OCI-LY3 (cell line): ENCODE results near the gene CYP11A1.

Experiments used
- H2AFZ ChIP-seq: fragments of 200-600, 300-600 bp; shearing (Covaris generic); 2 replicates; pipeline ENCODE4 v1.6.0; 2014; ENCODE audit warnings: antibody characterized with exemption, low read depth, low read length
- H3K27ac ChIP-seq: fragments of 200-600, 300-600 bp; sonication (generic); 2 replicates; pipeline ENCODE4 v1.5.1; 2014; ENCODE audit warnings: mild to moderate bottlenecking, low read length, moderate library complexity, mixed read lengths
- H3K27me3 ChIP-seq: fragments of 200-600, 300-600 bp; sonication (generic); 2 replicates; pipeline ENCODE4 v1.6.1; 2014; ENCODE audit warnings: low read depth, low read length, mixed read lengths
- H3K36me3 ChIP-seq: fragments of 200-600, 300-600 bp; sonication (generic); replicated peaks from 2 replicates; pipeline ENCODE3; 2014; ENCODE audit warnings: low read depth, low read length, mixed read lengths
- H3K4me1 ChIP-seq: fragments of 300-600, 200-600 bp; sonication (generic); 2 replicates; pipeline ENCODE4 v1.6.1; 2014; ENCODE audit warnings: low read length, mixed read lengths
- H3K4me2 ChIP-seq: fragments of 200-600, 300-600 bp; sonication (generic); 2 replicates; pipeline ENCODE4 v1.6.1; 2014; ENCODE audit warnings: low read length, mixed read lengths
- H3K4me3 ChIP-seq: fragments of 300-600, 200-600 bp; sonication (generic); 2 replicates; pipeline ENCODE4 v1.5.1; 2014; ENCODE audit warnings: antibody characterized with exemption, mild to moderate bottlenecking, low read length, moderate library complexity
- H3K79me2 ChIP-seq: fragments of 300-600, 200-600 bp; shearing (Covaris generic); 2 replicates; pipeline ENCODE4 v1.6.1; 2014; ENCODE audit warnings: mild to moderate bottlenecking, low read length, mixed read lengths
- H3K9ac ChIP-seq: fragments of 300-600, 200-600 bp; shearing (Covaris generic); 2 replicates; pipeline ENCODE4 v1.6.0; 2014; ENCODE audit warnings: mild to moderate bottlenecking, low read length, moderate library complexity
- H3K9me3 ChIP-seq: fragments of 200-600, 300-600 bp; shearing (Covaris generic); 2 replicates; pipeline ENCODE4 v1.6.1; 2014; ENCODE audit warnings: low read length, mixed read lengths; ENCODE audit not compliant: insufficient read depth
- H4K20me1 ChIP-seq: fragments of 200-600, 300-600 bp; sonication (generic); 2 replicates; pipeline ENCODE4 v1.6.1; 2016; ENCODE audit warnings: low read length, mixed read lengths; ENCODE audit not compliant: insufficient read depth
- EZH2phosphoT487 ChIP-seq: fragments of 200-600 bp; shearing (Covaris generic); IDR thresholded peaks from 2 replicates; pipeline ENCODE4 v1.6.1; 2018; ENCODE audit warnings: antibody characterized with exemption, mixed run types, low read depth
- TF ChIP-seq, protein P1 (sequence below): fragments of 200-600, 300-600 bp; sonication (generic); IDR thresholded peaks from 2 replicates; pipeline ENCODE4 v1.5.1; 2014; ENCODE audit warnings: antibody characterized with exemption, low read length, low read depth

The CYP11A1 gene

DNA sequence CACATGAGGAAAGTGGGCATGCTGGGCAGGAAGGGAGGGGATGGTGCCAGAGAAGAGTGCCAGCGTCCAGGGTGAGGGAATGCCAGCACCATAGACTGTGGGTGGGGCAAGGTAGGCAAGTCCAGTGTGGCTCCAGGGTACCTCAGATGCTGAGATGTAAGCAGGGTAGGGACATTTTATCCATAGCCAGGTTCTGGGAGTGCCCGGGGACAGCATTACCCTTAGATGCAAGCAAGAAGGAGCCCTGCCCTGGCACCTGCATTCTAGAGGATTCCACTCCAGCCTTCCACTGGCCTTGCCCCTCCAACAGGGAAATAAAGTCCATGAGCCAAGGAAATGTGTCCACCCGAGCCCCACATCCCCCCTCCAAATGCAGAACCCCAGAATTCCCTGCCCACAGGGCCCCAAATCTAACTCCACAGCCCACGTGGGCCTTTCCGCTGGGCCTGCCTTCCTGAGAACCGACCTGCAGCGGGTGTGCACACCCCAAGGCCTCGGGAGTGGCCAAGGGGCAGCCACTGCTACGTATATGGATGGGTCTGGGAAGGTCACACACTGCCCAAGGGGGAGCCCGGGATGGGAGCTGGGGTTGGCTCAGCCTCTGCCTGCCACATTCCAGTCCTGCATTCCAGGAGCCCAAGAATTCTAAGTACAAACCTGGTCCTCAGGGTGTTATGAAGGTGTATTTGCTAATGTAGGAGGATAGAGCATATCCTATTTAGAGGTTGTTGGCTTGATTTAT lies 20.3 kb upstream of the CYP11A1 start:
- no peaks in the 10 kb centered on the region for H3K27me3 ChIP-seq
- TF ChIP-seq, protein P1, sequence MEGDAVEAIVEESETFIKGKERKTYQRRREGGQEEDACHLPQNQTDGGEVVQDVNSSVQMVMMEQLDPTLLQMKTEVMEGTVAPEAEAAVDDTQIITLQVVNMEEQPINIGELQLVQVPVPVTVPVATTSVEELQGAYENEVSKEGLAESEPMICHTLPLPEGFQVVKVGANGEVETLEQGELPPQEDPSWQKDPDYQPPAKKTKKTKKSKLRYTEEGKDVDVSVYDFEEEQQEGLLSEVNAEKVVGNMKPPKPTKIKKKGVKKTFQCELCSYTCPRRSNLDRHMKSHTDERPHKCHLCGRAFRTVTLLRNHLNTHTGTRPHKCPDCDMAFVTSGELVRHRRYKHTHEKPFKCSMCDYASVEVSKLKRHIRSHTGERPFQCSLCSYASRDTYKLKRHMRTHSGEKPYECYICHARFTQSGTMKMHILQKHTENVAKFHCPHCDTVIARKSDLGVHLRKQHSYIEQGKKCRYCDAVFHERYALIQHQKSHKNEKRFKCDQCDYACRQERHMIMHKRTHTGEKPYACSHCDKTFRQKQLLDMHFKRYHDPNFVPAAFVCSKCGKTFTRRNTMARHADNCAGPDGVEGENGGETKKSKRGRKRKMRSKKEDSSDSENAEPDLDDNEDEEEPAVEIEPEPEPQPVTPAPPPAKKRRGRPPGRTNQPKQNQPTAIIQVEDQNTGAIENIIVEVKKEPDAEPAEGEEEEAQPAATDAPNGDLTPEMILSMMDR = no peak
- no peak for TF ChIP-seq EZH2phosphoT487
- H3K4me2 ChIP-seq = peak overlapping the region; percentile 79
- H3K9ac ChIP-seq = peak overlapping the region; percentile 89
- peak overlapping the region; percentile 89 for H3K27ac ChIP-seq
- H3K4me3 ChIP-seq = peak overlapping the region; percentile 42; the same call in 1 of the 2 replicates
- H3K79me2 ChIP-seq = peaks cover 19% of the 10 kb centered on the region
- no peaks in the 10 kb centered on the region for H3K9me3 ChIP-seq
- no peaks in the 10 kb centered on the region for H3K36me3 ChIP-seq
- H2AFZ ChIP-seq = no peak overlapping the region
- no peaks in the 10 kb centered on the region for H4K20me1 ChIP-seq
- H3K4me1 ChIP-seq = peaks cover 96% of the 10 kb centered on the region

DNA sequence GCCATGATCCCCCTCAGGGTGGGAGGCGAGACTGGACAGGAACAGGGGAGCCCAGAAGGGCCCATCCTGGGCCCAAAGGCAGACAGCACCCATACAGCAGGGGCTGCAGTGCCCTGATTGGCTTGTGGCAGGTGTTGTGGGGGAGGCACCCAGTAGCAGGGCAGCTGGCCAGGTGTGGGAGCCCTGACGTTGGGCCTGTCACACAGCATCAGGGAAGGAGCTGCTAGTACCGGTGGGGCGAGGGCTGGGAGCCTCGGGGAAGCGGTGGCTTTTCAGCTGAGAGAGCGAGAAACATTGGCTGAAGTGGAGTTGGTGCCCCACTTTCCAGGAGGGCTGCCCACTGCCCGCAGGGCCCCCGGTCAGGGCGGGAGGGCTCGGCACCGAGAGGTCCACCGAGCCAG lies 19.7 kb upstream of the CYP11A1 start:
- H3K9ac ChIP-seq = peak overlapping the region; percentile 89
- H3K4me3 ChIP-seq = peak overlapping the region; percentile 42
- H3K27me3 ChIP-seq = no peaks in the 10 kb centered on the region
- H3K4me2 ChIP-seq = peak overlapping the region; percentile 79
- H2AFZ ChIP-seq = no peak overlapping the region
- peaks cover 96% of the 10 kb centered on the region for H3K4me1 ChIP-seq
- peak overlapping the region; percentile 89 for H3K27ac ChIP-seq
- no peaks in the 10 kb centered on the region for H3K9me3 ChIP-seq
- H3K36me3 ChIP-seq = no peaks in the 10 kb centered on the region
- TF ChIP-seq, protein P1 = no peak
- no peak for TF ChIP-seq EZH2phosphoT487
- H3K79me2 ChIP-seq = peaks cover 23% of the 10 kb centered on the region
- H4K20me1 ChIP-seq = no peaks in the 10 kb centered on the region

DNA sequence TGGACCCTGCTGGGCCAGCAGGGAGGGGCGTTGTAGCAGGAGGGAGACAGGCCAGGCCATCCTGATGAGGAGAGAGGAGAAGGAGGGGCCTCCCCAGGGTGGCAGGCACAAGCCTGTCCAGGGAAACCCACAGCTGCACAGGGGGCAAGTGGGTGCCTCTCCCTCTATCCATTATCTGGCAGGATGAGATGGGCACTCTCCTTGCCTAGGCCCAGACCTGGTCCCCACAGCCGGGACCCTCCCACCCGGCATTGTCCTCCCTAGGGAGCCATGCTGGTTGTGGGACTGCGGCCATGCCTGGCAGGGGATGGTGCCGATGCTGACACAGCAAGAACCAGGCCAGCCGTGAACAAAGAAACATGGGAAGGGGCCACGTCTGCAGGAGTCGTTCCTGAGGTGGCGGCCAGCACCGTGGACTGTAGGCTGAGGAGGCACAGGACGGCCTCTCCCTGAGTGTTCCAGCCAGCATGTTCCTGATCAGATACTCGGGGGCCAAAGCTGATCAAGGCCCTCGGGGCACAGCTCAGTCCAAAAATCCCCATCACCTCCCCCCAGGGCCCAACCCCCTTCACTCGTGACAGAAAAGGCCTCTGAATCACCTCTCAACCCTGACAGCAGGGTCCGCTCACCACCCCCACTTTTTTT lies 19.2 kb upstream of the CYP11A1 start:
- H3K4me1 ChIP-seq = peaks cover 96% of the 10 kb centered on the region
- peak overlapping the region; percentile 79 for H3K4me2 ChIP-seq
- no peaks in the 10 kb centered on the region for H4K20me1 ChIP-seq
- H2AFZ ChIP-seq = 0 out of 2 replicates have a peak overlapping the region, but pooled peaks have one; percentile 22
- H3K27ac ChIP-seq = peak overlapping the region; percentile 89
- no peaks in the 10 kb centered on the region for H3K27me3 ChIP-seq
- H3K79me2 ChIP-seq = peaks cover 23% of the 10 kb centered on the region
- TF ChIP-seq EZH2phosphoT487 = no peak
- TF ChIP-seq, protein P1 = no peak
- H3K36me3 ChIP-seq = no peaks in the 10 kb centered on the region
- H3K4me3 ChIP-seq = peak overlapping the region; percentile 42
- H3K9ac ChIP-seq = peak overlapping the region; percentile 89
- H3K9me3 ChIP-seq = no peaks in the 10 kb centered on the region

DNA sequence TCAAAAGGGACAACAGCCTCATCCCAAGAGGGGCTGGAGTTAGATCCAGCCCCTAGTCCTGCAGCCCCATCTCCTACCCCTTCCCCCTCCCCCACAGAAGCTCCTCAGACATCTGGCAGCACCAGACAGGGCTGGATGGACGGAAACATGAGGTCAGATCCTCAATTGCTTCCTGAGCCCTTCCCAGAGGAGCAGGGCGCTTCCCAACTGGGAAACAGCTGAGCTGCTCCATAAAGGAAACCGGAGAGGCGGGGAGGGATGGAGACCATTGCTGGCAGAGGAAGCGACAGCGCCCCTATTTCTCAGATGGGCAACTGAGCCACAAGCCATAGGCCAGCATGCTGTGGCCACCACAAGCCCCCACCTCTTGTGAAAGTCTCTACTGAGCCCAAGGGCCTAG lies 18.3 kb upstream of the CYP11A1 start:
- Histone ChIP-seq H3K27me3 (no peaks in the 10 kb centered on the region), H3K4me1 (peaks cover 96% of the 10 kb centered on the region), H2AFZ (no peak overlapping the region), H4K20me1 (no peaks in the 10 kb centered on the region), H3K4me2 (peak overlapping the region; percentile 79), H3K79me2 (peaks cover 23% of the 10 kb centered on the region), H3K9ac (peak overlapping the region; percentile 89), H3K9me3 (no peaks in the 10 kb centered on the region), H3K4me3 (peak overlapping the region; percentile 42), H3K36me3 (no peaks in the 10 kb centered on the region), H3K27ac (peak overlapping the region; percentile 89)
- TF ChIP-seq, protein P1 = no peak
- no peak for TF ChIP-seq EZH2phosphoT487
